GM18909 (cell line): ENCODE measurements around the gene CDK4.

ENCODE experiments used
- ATAC-seq: cut with Tn5 transposase; IDR thresholded peaks from one replicate; pipeline ENCODE4 v1.9.1; 2021; ENCODE audit warnings: mild to moderate bottlenecking; ENCODE audit not compliant: unreplicated experiment, poor library complexity

Gene CDK4

DNA sequence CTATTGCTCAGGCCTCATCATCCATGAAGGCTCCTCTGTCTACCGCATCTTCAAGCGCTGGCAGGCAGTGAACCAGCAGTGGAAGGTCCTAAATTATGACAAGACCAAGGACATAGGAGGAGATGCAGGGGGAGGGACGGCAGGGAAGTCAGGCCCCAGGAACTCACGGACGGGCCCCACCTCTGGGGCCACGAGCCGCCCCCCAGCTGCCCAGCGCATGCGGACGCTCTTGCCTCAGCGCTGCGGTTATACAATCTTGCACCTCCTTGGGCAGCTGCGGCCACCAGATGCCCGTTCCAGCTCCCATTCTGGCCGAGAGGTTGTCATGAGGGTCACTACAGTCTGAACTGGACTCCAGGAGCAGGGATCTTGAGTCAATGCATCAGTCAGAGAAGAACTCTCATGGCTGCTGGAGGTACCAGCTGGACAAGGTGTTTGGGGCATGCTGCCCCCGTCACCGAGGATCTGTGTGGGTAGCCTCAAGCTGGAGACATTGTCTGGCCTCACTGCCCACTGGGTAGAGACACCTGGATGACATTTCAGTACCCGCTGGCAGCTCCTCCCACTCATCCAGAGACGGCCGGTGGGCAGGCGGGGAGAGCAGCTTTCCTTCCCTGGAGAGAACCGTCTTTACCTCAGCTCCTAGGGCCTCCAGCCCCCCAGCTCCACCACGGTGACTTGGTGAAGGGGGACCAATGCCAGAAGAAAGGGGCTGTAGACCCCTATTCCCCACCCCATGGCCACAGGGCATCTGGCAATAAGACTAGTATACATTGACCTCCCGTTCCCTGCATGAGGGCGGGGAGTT is 6.6 kb upstream of the CDK4 start:
- ATAC-seq: no peak

DNA sequence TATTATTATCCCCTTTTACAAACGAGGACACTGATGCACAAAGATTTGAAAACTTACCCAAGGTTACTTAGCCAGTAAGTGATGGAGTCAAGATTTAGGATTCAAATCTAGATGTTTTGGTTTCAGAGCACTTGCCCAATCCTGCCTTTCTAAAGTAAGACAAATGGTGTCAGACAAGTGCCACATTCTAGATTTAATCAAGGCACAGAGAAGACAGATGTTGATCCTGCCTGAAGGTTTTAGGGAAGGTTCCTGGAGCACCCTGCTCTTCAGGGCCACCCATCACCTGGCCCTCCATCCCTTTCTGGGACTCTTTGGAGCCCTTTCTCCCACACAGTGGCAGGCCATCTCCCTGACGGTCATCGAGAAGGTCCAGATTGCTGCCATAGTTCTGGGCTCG is 5.7 kb upstream of the CDK4 start:
- ATAC-seq: no peak

DNA sequence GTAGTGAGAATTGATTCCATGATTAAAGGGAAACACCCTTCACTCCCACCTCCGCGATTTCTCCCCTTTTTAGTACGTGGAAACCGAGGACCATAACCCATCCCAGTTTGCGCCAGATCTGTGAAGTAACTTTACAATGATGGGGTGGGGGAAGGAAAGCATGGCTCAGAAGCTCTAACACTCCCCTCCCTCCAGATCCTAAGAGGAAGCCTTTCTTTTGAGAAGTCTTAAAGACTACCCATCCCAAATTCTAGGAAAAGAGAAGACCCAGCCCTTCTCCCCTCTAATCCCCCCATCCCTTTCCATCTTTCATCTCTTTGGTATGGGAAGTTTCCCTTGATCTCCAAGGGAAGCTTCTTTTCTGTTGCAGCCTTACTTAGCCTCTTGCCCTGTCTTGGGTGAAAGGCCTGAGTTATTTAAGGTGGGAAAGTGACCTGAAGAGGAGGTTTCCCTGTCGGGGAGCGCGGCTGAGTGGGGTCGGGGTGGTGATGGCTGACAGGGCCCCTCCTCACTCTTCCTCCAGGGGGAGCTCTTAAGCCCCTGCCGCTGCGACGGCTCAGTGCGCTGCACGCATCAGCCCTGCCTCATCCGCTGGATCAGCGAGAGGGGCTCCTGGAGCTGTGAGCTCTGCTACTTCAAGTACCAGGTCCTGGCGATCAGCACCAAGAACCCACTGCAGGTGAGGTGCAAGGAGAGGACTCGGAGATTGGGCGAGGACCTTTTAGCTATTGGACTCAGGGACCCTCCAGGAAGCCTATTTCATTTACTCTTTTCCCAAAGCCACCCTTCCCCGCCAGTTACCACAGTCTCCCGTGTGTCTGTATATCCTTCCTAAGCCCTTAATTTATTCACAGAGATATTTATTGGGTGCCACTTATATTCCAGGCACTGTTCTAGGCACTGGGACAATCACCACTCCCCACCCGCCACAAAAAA is 4.6 kb upstream of the CDK4 start:
- ATAC-seq: peak; percentile 25

DNA sequence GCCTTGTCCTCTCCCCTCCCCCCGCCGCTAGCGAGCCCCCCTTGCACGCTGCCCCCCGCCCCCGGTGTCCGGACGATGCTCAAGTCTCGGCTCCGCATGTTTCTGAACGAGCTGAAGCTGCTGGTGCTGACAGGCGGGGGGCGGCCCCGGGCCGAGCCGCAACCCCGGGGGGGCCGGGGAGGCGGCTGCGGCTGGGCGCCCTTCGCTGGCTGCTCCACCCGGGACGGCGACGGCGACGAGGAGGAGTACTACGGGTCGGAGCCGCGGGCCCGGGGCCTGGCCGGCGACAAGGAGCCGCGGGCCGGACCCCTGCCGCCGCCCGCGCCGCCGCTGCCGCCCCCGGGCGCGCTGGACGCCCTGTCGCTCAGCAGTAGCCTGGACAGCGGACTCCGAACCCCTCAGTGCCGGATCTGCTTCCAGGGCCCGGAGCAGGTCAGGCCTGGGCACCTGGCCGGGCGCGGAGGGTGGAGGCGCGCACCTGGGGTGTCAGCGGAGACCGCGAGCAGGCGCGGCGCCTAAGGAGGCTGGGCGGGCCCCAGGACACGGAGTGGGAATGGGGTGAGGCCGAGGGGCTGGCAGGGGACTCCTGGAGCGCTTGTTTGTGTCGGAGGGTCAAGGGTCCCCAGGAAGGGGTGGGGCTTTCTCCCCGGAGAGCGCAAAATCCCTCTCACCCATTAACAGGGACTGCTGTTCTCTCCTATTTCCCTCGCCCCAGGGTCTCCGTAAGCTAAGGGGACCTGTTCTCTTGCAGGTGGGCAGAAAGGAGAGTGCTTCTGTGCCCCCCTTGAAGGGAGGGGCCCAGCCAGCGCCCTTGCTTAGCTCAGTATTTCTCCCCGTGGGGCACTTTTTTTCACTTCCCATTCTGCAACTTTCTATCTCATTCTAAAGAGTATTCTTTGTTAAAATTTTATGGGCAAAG is 3.6 kb upstream of the CDK4 start:
- no peak for ATAC-seq

DNA sequence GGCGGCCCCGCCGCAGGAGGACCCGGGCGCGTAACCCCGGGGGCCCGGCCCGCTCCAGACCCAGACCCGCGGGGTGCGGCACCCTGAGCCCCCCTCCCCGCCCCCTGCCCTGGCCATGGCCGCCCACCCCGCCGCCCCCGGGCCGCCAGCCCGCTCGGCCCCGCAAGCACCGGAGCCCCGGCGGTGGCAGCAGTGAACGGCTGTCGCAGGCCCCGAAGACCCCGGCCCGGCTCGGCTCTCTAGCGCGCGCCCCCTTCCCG is 3.0 kb upstream of the CDK4 start:
- no peak for ATAC-seq

DNA sequence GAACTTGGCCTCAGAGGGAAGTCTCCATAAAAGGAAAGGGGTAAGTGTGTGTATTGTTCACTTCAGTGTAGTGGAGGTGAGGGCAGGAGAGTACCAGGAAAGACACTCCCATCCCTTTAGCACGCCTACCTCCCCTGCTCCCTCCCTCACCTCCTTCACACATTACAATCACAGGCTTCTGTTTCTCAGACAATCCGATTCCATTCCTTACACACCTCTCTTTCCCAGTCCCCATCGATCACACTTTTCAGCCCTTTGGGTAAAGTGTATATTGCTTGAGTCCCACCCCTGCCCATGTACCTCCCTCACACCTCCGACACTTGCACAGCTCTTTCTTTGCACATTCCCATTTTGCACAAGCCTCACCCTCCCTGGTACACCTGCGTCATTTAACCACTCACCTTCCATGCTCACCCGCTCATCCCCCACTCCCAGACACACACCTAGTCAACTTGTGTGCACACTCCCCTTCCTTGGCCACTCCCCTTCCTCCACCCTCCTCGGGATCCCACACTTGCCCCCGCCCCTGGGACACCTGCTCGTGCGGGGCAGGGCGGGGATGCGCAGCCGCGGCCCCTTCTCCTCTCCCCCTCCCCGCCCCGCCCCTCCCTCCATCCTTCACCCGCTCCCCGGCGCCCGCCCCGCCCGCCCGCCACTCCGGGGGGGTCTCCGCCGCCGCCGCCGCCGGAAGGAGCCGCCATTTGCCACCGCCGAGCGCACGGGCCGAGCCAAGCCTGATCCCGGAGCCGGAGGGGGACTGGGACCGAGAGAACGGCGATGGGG is 2.5 kb upstream of the CDK4 start, which contains the start of gene MARCHF9:
TSS of gene MARCHF9 (plus strand) at position 693 of the 783 bp plus-strand sequence. CDS start 426 bp downstream, outside the sequence.
- ATAC-seq: peak; percentile 40

DNA sequence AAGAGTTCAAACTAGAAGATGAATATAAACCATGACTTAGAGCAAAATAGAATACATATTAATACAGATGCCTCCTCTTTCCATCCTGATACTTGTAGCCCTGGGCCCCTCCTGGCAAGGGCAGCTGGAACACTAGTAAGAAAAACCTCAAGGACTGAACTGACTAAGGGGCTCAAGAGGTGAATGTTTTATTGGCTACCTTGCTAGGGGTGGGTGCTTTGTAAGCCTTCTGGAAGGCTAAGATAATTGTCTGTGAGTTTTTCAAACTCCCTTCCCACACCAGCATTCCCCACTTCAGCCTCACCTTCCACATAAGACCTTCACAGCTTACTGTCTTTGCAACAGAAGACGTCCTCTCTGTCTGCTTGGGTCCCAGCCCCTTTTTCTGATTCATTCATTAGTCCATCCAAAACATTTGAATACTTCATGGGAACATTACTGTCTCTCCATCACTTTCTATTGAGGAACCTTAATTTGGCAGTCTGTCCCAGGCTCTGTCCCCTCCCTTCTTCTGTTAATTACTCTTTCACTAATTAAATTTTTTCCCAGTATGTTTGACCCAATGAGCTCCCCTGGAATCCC is 1.7 kb upstream of the CDK4 start:
- ATAC-seq: no peak

DNA sequence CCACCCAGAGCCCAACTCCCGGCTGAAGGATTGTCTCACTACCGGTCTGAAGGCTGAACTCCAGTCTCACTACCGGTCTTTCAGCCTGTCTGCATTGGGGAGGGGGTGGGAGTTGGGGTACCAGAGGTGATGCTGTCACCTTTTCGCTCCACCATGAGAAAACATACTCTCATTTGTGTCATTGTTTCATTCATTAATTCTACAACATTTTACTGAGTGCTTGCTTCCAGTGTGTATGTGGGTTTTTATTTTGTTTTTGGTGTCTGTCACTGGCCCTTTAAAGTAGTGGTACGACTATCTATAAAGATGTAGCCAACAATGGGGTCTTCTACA is 524 bp upstream of the CDK4 start:
- ATAC-seq: no peak

DNA sequence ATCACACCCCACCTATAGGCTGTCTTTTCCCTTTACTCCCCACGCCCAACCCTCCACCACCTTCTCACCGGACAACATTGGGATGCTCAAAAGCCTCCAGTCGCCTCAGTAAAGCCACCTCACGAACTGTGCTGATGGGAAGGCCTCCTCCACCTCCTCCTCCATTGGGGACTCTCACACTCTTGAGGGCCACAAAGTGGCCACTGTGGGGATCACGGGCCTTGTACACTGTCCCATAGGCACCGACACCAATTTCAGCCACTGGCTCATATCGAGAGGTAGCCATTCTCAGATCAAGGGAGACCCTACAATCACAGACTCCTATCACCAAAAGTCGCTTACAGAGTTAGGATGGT is 700 bp downstream of the CDK4 start:
- ATAC-seq: no peak

DNA sequence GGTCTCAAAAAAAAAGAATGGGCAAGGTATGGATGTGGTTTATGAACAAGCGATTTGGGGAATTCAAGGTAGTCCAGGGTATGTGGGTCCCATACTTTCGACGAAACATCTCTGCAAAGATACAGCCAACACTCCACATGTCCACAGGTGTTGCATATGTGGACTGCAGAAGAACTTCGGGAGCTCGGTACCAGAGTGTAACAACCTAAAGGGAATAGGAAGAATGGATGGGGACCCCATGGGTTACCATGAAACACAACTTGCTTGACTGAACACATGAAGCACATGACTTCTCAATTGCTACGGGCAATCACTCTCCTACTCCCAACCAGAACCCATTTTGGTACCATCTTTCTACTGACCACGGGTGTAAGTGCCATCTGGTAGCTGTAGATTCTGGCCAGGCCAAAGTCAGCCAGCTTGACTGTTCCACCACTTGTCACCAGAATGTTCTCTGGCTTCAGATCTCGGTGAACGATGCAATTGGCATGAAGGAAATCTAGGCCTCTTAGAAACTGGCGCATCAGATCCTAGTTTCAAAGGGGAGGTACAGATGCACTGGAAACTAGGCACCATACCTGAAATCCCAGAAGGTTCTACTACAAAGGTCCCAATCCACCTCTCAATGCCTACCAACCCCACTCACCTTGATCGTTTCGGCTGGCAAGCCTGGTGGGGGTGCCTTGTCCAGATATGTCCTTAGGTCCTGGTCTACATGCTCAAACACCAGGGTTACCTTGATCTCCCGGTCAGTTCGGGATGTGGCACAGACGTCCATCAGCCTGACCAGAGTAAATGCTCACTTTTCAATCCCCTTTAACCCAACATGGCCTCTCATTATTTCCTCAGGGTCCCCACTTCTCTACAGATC is 1.3 kb downstream of the CDK4 start:
- no peak for ATAC-seq

DNA sequence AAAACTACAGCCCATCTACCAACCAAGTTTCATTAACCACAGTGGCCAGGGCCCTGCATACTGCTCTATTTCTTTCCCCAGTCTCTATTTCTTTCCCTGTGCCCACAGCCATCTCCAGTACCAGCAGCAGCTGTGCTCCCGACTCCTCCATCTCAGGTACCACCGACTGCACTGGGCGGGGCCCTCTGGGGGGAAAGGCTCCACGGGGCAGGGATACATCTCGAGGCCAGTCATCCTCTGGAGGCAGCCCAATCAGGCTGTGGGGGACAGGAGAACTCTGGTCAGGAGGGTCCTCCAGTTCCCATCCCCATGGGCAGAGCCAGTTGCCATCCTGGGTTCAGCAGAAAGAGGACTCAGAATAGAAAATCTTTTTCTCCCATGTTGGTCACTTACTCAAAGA is 3.0 kb downstream of the CDK4 start:
- no peak for ATAC-seq

DNA sequence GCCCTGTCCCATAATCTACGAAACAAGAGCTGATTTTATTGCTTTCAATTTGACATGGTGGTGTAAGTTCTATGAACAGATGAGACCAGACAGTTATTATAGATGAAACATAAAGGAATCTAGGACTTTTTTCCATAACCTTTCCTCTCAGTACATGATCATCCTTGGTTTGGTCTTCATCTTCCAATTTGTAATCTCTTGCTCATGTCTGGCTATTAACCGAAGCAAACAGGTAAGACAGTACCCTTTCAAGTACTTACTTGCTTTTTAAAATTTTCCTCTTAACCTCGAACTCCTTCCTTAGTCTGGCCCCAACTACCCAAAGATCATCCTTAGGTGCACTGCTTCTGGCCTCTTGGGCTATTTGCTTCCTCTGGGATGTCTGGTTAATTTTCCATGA is 6.1 kb downstream of the CDK4 start:
- ATAC-seq: no peak

DNA sequence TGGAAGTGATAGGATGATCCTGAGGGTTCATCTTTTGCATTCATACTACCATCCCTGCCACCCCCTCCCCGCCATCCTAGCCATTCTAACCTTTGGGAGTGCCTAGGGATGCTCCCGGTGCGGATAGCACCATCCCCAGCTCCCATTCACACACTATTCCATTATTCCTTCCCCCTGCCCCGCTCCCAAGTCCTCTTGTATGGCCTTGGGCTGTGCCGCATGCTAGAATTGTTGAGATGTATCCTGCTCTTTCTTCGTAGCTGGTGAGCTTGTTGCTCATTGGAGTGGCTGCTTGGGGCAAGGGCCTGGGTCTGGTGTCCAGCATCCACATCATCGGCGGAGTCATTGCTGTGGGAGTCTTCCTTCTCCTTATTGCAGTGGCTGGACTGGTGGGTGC is 6.6 kb downstream of the CDK4 start:
- no peak for ATAC-seq

DNA sequence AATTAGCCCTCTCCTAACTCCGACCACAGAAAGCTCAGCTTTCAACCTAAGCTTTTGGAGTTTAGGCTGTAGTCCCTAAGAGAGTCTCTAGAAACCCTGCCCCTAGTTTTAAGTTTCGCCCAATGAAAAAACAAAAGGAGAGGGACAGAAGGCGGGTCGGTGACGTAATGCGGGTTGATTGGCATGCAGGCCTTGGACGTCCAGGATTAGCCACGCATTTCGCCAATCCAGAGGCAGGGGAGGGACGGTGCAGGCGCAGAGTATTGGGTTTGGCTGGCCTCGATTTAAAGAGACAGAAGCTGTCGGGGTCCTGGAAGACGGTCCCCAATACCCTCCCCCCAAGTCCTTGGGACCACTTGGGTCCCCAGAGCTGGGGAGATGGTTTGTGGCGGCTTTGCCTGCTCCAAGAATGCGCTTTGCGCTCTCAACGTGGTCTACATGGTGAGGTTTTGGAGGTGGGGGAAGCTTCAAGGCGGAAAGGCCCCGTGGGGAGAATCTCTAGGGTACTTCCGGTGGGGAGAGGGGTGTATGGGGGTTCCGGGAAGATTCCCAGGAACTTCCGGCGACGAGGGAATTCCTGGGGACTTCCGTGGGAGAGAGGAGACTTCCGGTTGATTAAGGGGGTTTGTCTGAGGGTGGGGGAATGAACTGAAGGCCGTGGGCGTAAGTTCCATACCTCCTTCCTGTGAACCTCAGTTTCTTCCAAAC is 7.2 kb downstream of the CDK4 start, which contains the start of gene TSPAN31:
TSS of gene TSPAN31 (plus strand) at position 263 of the 708 bp plus-strand sequence. CDS start at position 379, 116 bp downstream.
- peak; percentile 88 for ATAC-seq

DNA sequence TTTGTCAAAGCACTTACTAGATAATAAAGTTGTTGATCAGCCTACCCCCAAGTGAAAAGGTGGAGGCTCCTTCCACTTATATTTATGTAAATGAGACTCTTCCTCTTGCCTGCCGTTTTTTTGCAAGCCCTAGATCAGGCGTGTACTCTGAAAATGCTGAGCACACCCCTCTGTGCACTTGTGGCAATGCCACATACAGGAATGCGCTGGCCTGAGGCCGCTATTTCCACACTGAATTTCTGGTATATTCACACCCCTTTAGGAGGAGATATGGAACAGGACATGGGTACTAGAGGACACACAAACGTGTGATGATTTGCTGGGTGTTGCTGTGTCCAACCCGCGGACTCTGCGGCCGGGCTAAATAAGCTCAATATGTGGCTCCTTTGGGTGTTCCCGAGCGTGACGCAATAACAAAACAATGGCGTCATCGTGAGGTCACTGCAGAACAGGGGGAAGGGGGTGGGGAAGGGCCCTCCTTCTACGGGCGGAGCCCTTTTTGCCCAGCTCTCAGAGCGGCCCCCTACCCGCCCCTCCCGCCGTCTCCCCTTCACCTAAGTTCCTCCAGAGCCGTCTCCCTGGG is 7.8 kb downstream of the CDK4 start:
- peak; percentile 36 for ATAC-seq

DNA sequence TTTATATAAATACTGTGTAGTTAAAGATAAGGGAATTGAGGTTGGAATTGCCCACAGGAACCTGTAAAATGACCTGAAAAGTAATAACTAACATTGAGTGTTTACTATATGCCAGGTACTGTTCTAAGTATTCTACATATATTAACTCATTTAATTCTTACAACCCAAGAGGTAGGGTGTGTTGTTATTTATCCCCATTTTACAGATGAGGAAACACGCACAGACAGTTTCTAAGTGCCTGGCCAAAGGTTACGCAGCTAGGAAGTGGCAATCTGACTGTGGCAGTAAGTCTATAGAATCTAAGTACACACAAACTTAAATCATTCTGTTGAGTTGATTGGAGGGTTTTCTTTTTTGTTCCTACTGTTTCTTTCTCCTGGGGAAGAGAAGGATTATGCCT is 8.3 kb downstream of the CDK4 start:
- no peak for ATAC-seq

DNA sequence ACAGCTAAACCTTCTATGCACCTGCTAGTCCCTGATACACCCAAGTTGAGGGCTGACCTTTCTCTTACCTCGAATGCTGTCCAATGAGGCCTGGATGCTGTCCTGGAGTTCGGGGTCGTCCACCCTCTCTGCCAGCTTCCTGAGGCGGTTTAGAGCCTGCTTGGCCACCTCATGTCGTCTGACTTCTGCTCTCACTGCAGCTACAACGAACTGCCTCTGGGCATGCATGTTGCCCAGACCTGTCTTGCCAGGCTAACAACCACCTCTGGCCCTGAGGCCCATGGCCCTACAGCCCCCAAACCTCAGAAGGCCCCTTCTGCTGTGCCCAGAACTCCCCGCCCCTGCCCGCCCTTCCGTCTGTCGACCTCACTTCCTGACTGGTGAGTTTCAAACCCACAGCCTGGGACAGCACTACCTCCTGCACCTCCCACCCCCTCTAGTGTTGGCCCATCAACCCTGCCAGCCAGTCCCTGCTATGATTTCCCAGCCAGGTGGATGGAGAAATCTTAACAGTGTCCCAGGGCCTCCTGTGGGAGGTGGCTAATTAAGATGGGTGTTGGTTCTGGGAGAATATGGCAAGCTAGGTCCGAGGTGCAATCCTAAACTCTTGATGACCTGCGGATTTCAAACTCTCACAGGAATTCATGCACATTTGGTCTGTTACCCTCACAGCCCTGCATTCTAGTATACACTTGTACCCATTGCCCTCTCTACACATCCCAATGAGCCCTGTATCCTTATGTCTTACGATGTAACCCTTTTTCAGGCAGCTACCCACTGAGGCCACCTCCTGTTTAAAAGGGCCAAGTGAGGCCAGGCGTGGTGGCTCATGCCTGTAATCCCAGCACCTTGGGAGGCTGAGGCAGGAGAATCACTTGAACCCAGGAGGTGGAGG is 10.0 kb downstream of the CDK4 start:
- peak; percentile 61 for ATAC-seq
